ENCODE measurements around the gene COA6. TPM values are rescaled to one million over a fixed set of nuclear protein-coding genes. Genes with fewer than 3 reads are reported as not detected.

The COA6 gene
- total RNA-seq, 4 donors from 2014 or later, result 53.7 to 113 (median 58.7) TPM

DNA sequence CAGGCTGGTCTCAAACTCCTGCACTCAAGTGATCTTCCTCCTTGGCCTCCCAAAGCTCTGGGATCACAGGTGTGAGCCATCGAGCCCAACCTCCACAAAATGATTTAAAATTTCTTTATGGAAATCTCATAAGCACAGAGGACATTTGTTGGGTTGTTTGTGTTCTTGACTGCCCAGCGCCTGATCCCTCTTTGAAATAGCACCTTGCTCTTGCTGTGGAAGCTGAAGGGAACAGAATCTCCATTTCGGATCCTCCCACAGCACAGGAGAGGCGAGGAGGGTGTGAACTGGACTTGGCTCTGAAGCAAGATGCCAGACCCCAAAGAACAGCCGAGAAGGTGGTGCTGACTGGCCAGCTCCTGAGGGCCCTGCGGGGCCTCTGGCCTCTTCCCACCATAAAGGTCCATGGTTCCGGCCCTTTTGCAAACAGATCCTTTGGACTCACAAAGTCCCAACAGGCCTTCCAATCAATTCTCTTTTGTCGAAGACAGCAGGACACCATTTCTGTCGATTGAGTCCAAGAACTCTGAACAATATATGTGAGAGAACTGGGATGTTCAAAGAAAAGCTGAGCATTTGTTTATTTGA, 45.6 kb upstream of the COA6 start:
- Histone ChIP-seq H3K4me3 (no peak overlapping the region), H3K4me1 (no peaks in the 10 kb centered on the region), H3K27me3 (peaks cover 2 to 14% (median 7%) of the 10 kb centered on the region in 3 donors), H3K27ac (no peak overlapping the region), H3K9me3 (no peaks in the 10 kb centered on the region), H3K36me3 (no peaks in the 10 kb centered on the region)
- intact Hi-C loops (cut with DNase I; ENCODE audit: low total_unique reads), result no loop called here
- no peak for DNase-seq
- in situ Hi-C loops (cut with MboI; ENCODE audit: low sequenced_read_pairs in 4 of 4), result no loop called here
- no peak for ATAC-seq
- TF ChIP-seq, protein P1, sequence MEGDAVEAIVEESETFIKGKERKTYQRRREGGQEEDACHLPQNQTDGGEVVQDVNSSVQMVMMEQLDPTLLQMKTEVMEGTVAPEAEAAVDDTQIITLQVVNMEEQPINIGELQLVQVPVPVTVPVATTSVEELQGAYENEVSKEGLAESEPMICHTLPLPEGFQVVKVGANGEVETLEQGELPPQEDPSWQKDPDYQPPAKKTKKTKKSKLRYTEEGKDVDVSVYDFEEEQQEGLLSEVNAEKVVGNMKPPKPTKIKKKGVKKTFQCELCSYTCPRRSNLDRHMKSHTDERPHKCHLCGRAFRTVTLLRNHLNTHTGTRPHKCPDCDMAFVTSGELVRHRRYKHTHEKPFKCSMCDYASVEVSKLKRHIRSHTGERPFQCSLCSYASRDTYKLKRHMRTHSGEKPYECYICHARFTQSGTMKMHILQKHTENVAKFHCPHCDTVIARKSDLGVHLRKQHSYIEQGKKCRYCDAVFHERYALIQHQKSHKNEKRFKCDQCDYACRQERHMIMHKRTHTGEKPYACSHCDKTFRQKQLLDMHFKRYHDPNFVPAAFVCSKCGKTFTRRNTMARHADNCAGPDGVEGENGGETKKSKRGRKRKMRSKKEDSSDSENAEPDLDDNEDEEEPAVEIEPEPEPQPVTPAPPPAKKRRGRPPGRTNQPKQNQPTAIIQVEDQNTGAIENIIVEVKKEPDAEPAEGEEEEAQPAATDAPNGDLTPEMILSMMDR (IDR thresholded peaks at IDR 0.05 in 4 of 5, conservative IDR thresholded peaks at IDR 0.05 in 1 of 5), result no peak
- TF ChIP-seq POLR2A (IDR thresholded peaks at IDR 0.05), result no peak

DNA sequence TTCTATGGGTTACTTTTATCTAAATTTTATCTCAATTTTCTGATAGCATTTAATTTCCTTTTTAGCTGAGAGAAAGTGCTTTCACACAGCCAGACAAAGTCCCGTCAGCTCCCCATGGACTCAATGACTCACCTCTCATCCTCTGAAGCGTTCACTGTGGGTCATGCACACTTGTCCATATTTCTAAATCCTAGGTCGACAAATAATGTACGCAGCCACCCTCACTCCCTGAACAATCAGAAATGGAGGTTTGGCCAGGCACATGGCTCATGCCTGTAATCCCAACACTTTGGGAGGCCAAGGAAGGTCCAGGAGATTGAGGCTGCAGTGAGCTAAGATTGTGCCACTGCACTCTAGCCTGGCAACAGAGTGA, 42.4 kb upstream of the COA6 start:
- H3K27ac ChIP-seq, result no peak overlapping the region
- ATAC-seq (no peak), DNase-seq (no peak)
- H3K4me1 ChIP-seq, result no peaks in the 10 kb centered on the region
- in situ Hi-C loops (cut with MboI; ENCODE audit: low sequenced_read_pairs in 4 of 4), result no loop called here
- H3K4me3 ChIP-seq, result no peak overlapping the region
- H3K27me3 ChIP-seq, result no peaks in the 10 kb centered on the region
- no peaks in the 10 kb centered on the region for H3K9me3 ChIP-seq
- TF ChIP-seq, protein P1 (IDR thresholded peaks at IDR 0.05 in 4 of 5, conservative IDR thresholded peaks at IDR 0.05 in 1 of 5), result no peak
- no peak for TF ChIP-seq POLR2A (IDR thresholded peaks at IDR 0.05)
- H3K36me3 ChIP-seq, result no peaks in the 10 kb centered on the region
- intact Hi-C loops (cut with DNase I; ENCODE audit: low total_unique reads), result no loop called here

DNA sequence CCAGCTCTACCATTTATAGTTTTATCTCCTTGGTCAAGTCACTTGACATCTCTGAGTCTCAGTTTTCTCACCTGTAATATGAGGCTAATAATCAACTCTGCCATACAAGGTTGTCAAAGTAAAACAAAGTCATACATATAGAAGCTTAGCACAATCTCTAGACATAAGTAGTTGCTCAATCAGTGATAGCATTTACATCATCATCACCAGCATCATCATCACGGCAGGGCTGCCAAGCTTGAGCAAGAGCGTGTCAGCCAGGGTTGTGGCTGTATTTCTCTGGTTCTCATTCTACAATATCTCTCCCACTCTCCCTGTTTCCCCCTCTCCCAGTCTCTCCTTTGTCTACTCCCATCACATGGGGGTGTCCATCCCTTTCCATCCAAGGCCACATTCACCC, 41.7 kb upstream of the COA6 start:
- TF ChIP-seq, protein P1 (IDR thresholded peaks at IDR 0.05 in 4 of 5, conservative IDR thresholded peaks at IDR 0.05 in 1 of 5), result no peak
- no peak for TF ChIP-seq POLR2A (IDR thresholded peaks at IDR 0.05)
- in situ Hi-C loops (cut with MboI; ENCODE audit: low sequenced_read_pairs in 4 of 4) (no loop called here), intact Hi-C loops (cut with DNase I; ENCODE audit: low total_unique reads) (no loop called here)
- ATAC-seq, result no peak
- H3K36me3 ChIP-seq, result no peaks in the 10 kb centered on the region
- no peak for DNase-seq
- H3K27ac ChIP-seq, result no peak overlapping the region
- no peaks in the 10 kb centered on the region for H3K4me1 ChIP-seq
- no peaks in the 10 kb centered on the region for H3K27me3 ChIP-seq
- H3K9me3 ChIP-seq, result no peaks in the 10 kb centered on the region
- H3K4me3 ChIP-seq, result no peak overlapping the region

DNA sequence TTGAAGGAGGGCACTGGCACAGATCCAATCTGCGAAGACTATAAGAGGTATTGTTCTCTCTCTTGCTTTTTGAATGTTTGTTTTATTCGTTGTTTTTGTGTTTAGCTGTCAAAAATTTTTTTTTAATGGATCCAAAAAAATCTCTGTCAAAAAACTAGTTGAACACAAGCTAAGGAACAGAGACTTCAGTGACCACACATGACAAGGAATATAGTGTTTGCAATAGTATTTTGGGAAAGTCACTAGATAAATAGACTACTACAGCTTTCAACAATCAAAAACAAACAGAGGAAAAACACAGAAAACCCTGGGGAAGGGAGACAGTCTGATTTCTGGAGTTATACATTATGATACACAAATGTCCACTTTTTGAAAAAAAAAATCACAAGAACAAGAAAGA, 36.9 kb upstream of the COA6 start:
- Histone ChIP-seq H3K36me3 (no peaks in the 10 kb centered on the region), H3K4me1 (no peaks in the 10 kb centered on the region), H3K4me3 (no peak overlapping the region), H3K27me3 (no peaks in the 10 kb centered on the region), H3K27ac (no peak overlapping the region), H3K9me3 (peaks cover 0 to 7% (median 3%) of the 10 kb centered on the region in 3 donors)
- TF ChIP-seq POLR2A (IDR thresholded peaks at IDR 0.05), result no peak
- TF ChIP-seq, protein P1 (IDR thresholded peaks at IDR 0.05 in 4 of 5, conservative IDR thresholded peaks at IDR 0.05 in 1 of 5), result no peak
- in situ Hi-C loops (cut with MboI; ENCODE audit: low sequenced_read_pairs in 4 of 4), result no loop called here
- DNase-seq, result no peak
- ATAC-seq, result no peak
- intact Hi-C loops (cut with DNase I; ENCODE audit: low total_unique reads), result no loop called here

DNA sequence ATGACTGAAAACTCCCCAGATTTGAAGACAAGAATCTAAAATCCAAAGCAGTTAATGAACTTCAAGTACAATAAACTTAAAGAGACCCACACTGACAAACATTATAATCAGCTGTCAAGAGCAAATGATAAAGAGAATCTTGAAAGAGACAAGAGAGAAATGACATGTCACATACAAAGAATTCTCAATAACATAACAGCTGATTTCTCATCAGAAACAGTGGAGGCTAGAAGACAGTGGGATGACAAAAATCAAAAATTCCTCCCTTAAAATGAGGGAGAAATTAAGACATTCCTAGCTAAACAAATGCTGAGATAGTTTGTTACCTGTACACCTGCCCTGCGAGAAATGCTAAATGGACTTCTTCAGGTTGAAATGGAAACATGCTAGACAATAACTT, 36.0 kb upstream of the COA6 start:
- Histone ChIP-seq H3K36me3 (no peaks in the 10 kb centered on the region), H3K27ac (no peak overlapping the region), H3K27me3 (no peaks in the 10 kb centered on the region), H3K4me3 (no peak overlapping the region), H3K4me1 (no peaks in the 10 kb centered on the region), H3K9me3 (peaks cover 0 to 7% (median 3%) of the 10 kb centered on the region in 3 donors)
- DNase-seq, result no peak
- intact Hi-C loops (cut with DNase I; ENCODE audit: low total_unique reads), result no loop called here
- in situ Hi-C loops (cut with MboI; ENCODE audit: low sequenced_read_pairs in 4 of 4), result no loop called here
- TF ChIP-seq, protein P1 (IDR thresholded peaks at IDR 0.05 in 4 of 5, conservative IDR thresholded peaks at IDR 0.05 in 1 of 5), result no peak
- TF ChIP-seq POLR2A (IDR thresholded peaks at IDR 0.05), result no peak
- no peak for ATAC-seq
